HG03039 (cell line): ENCODE measurements around the gene TRPV5.

Experiments used
- ATAC-seq: cut with Tn5 transposase; IDR thresholded peaks from one replicate; pipeline ENCODE4 v1.9.1; 2021; ENCODE audit warnings: mild to moderate bottlenecking, moderate library complexity; ENCODE audit not compliant: unreplicated experiment

Gene TRPV5

DNA sequence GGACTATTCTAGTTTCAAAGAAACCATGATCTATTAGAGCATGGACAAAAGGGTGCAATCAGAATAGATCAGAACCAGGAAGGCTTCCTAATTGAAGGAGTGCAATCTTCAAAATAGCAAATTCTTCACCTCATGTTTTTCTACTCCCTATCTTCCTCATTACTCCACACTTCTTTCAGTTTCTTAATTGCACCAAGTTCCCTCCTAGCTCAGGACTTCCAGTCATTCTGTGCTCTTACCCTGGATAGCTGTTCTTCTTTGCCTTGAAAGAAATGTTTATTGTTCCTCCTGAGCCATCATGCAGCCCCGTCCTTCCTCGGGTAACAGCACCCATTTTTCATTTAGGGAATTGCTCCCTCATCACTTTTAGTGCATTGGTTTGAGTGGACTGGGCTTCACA lies 23.1 kb downstream of the TRPV5 start:
- ATAC-seq = no peak

DNA sequence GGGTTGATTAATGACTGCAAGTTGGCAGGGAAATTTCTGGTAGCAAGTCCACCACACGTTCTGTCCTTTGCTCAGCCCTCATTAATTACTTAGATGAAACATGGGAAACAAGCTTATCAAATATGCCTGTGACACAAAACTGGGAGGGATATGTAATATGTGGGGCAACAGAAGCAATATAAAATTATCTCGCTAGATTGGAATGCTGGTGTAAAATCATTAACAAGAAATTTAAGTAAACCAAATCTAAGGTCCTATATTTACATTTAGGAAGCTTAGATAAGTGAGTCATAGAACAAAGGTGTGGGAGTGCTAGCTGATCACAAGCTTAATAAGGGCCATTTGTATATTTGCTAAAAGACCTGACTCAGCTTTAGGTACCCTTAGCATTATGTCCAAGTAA lies 23.5 kb downstream of the TRPV5 start:
- ATAC-seq = no peak

DNA sequence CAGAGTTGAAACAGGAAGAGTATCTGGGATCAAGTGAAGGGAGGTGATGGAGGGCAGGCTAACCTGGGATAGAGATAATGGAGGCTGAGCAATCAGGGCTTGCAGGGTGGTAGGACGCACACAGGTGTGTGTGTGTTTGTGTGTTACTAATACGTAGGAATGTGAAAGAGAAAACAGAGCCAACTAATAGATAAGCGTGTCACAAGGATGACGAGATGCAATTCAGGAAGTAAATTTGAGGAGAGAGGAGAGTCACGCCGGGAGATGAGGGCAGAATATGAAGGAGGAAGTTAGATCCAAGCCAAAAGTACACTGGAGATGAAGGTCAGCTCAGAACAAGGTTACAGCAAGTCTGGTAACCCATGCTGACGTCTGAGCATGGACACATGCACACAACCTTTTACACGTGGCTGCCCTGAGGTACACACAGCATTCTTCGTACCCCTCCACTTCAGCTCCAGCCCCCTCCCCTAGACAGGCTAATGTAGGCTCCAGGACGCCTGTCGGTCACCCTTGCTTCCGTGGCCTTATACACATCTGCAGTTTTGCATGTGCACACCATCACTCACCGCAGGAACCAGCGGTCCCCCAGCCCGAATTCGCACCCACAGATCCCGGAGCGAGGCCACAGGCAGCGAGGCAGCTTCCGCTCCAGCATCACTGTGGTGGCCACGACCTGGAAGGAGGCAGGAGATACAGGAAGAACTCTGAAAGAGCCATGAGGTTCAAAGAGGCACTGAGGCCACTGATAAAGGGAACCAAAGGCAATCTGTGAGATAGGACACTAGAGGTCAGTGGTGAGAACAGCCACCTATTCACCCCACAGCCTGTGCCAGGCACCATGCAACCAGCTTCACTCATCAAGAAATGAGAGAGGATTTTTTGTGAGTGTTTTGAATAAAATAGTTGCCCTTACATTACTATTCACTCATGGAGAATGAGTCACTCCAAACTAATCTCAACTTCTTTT lies 24.3 kb downstream of the TRPV5 start:
- no peak for ATAC-seq

DNA sequence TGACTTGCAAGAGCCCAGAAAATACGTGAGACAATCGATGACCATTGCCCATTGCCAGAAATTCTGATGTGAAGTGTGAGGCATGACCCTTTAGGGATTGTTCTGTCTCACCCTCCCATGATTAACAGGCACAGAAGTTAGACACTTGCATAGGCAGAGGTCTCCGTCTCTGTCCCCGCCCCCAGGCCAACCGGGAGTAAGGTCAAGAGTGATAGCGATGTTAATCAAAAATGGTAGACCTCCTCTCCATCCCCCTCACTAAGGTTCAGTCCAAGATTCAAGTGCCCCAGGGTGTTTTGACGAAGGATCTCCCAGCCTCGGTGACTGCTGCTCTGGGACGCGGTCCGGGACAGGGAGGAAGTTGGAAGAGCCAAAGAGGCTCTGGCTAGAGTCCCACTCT lies 25.3 kb downstream of the TRPV5 start:
- ATAC-seq = no peak

GRCh38 chr7:142906643-142907042 lies 26.9 kb downstream of the TRPV5 start:
- ATAC-seq = no peak

DNA sequence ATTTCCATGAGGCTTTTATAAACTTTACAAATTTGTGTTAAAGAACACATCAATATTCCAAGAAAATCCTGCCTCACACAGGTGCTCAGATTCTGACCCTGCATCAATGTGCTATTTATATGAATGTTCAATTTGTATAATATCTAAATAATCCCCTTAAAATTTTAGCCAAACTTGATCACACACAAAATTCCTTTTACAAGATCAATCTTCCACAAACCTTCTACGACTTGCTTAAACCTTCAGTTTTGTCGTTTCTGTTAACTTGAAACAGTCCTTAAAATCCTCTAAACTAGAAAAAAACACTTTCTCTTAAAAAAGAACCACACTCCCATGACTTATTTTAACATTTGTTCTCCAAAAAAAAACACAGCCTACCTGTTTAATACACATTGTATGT lies 27.8 kb downstream of the TRPV5 start:
- ATAC-seq = no peak

DNA sequence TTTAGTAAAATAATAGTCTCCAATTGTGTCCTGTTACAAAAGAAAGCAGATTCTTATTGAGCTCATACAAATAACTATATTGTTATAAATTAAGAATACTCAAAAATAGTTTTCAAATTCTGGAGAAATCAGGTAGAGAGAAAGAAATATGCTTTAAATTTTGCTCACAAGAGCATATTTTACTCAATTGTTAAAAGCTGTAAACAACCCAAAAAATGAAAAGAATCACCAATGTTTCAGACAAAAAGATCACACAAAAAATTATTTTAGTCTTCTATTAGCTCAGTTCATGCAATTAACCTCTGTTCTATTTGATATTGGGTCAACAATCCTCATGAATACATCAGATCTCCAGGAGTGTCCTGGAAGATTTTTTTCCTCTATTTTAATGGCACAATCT lies 29.4 kb downstream of the TRPV5 start:
- ATAC-seq = no peak

DNA sequence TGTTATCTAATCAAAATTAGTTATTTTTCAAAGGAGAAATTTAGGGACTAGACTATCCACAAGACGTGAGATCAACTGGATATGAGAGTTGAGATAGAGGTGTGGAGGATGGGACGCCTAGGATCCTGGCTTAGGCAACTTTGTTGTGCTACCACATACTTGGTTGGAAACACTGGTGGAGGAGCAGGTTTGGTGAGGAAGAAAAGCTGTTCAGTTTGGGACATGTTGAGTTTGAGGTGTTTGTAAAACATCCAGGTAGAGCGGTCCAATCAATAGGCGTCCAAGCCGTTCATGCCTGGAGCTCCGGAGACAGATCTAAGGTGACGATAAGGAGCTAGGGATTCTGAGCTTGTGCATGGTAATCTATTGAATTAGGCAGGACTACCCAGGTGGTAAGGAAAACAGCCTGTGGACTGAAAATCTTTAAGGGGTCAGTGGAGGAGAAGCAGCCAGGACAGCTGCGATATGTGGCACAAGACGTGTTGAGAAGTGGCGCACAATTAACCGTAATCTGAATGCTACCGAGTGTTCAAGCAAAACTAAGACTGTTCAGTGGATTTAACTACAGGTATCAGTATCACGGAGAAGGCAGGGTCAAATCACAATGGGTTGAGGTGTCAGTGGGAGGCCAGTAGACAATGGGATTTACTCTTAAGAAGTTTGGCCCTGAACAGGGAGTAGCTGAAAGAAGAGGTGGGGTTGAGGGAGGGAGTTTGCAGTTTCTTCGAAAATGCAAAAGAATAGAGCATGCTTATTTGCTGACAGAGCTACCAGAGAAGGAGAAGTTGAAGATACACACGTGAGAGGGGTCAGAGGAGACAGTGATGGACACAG lies 31.9 kb downstream of the TRPV5 start:
- no peak for ATAC-seq

- ATAC-seq = no peak
Observed at GRCh38 chr7:142899661-142900060, 33.9 kb downstream of the TRPV5 start.

GRCh38 chr7:142898377-142899170 lies 35.0 kb downstream of the TRPV5 start:
- ATAC-seq = no peak

GRCh38 chr7:142897691-142898090 lies 35.9 kb downstream of the TRPV5 start:
- no peak for ATAC-seq

DNA sequence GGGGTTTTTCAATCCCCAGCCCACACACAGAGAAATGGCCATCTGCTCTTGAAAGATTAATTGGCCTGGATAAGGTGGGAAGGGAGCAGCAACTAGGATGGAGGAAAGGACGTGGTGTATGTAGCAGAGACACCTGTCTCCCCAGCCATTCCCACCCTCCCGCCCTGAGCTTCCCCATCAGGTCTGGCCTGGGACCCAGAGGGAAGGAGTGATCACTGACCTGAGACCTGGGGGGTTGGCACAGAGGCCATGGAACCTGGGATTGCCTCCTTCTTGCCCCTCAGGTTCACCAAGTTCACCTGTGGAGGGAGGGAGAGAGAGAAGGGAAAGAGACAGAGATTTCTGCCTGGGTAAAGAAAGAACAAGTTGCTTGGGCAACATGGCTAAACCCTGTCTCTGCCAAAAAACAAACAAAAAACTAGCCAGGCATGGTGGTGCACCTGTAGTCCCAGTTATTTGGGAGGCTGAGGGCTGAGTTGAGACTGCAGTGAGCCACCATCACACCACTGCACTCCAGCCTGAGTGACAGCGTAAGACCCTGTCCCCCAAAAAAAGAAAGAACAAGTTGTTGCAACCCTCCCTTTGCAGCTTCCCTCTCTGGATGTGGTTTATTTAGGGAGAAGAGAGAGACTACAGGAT lies 36.7 kb downstream of the TRPV5 start:
- no peak for ATAC-seq

DNA sequence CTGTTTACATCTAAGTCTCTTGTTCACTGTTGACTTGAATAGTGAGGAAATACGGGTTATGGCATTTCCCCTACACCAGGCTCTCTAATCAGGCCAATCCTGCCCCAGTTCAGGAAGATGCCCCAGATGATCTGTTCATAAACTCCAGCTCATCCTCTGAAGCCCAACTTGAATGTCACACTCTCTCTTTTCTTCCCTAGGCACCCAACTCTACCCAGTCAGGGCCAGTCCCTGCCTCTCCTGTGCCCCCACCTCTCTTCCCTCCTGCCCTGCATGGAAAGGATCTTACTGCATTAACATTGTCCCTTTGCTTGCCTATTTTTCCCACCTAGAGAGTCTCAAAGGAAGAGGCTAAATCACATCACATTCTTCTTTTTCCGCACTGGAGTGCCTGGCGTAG lies 37.4 kb downstream of the TRPV5 start:
- ATAC-seq = no peak

GRCh38 chr7:142894985-142895593 lies 38.5 kb downstream of the TRPV5 start:
- ATAC-seq = no peak

DNA sequence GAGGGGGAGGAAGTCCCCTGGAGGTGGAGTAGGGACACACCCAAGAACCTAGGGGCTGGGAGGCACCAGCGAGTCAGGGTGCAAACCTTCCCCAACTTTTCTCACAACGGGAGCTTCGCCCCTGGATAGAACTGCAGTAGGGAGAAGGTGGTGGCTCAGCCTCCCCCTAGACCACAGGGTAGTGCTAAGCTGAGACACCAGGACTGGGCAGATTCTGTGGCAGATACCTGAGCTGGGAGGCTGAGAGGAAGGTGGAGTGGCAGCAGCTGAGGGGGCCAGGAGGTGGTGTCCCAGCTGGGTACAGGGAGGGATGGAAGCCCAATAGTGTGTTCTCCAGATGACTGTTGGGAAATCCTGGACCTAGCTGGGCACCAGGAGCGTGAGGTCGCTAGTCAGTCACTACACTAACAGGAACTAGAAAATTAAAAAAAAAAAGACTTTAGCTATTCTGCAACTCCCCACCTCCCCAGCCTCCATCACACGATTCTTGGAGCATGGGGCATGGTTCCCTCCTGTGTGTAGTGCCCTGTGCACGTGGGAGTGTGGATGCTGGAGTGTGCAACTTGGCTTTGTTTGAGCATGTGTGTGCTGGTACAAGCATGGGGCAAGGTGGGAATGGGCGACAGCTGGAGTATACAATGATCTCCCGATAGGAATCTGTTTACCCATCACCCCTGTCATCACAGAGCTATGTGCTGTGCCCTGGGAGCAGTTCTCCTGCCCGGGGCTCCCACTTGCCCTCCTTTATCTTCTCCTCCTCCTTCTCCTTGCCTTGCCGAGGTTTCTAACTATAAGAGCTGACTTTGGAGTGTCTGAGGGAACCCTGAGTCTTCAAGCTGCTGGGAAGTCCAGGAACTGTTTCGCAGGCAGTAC lies 39.2 kb downstream of the TRPV5 start:
- no peak for ATAC-seq

DNA sequence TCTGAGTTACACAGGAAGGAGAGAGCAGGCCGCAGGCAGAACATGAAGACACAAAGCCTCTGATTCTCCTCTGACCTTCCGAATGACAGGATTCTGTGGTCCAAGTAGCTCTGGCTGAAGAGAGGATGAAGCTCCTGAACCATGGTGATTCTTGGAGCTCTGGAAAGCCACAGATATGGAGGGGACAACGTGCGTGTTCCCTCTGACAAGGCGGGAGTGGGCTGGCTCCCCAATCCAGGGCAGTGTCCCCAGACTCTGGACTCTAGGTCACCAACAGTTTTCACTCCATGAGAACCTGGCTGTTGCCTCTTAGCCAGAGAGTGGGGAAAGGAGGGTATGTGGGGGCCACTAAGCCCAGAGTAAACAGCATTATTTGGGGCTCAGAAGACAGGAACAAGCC lies 40.6 kb downstream of the TRPV5 start:
- ATAC-seq = no peak

DNA sequence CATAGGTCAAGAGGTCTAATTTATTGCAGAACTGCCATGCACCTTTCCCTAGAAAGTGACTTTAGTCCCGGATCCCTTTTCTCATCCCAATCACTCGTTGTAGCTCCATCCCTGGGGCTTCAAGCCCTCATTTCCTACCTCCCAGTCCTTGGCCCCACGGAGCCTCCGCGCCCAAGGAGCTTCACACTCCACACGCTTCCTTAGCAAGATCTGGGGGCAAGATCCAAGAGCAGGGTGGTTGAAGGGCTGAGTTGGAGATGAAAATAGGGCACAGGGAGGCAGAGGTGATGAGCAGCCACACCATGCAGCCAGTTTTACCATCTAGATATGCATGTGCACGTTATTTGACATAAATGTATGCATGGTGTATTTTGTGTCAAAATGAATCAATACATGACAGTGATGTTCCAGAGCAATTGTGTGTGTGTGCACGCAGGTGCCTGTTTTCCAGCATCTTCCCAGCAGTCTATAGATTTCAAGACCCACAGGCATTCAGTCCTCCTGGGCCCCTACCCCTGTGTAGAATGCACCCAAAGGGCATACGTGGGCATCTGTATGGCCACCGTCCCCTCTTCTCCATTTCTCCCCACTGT lies 42.0 kb downstream of the TRPV5 start:
- ATAC-seq = no peak

GRCh38 chr7:142890874-142891485 lies 42.6 kb downstream of the TRPV5 start:
- ATAC-seq = no peak
